K562 (cell line): Measurements from ENCODE around the gene ZBTB26. TPM values are rescaled to one million over a fixed set of nuclear protein-coding genes. Genes with fewer than 3 reads are reported as not detected.

Source experiments
- CREM ChIP-seq: IDR thresholded peaks from 2 replicates; pipeline ENCODE4 v1.6.1; 2014; ENCODE audit warnings: antibody characterized with exemption, low read depth
- IRF2 ChIP-seq: sonication (generic); formaldehyde crosslinking; IDR thresholded peaks from 2 replicates; pipeline ENCODE4 v1.8.1; 2022; ENCODE audit warnings: mild to moderate bottlenecking, missing genetic modification reagents
- MBD2 ChIP-seq: sonication (generic); IDR thresholded peaks from 2 replicates; pipeline ENCODE4 v1.6.1; 2016; ENCODE audit warnings: low read depth, borderline replicate concordance
- SMAD1 ChIP-seq: fragments of 150-350 bp; IDR thresholded peaks from 2 replicates; pipeline ENCODE4 v1.6.1; 2014; ENCODE audit warnings: low read length, low read depth; ENCODE audit not compliant: partially characterized antibody
- SMARCB1 ChIP-seq: IDR thresholded peaks from 2 replicates; pipeline ENCODE4 v1.6.1; 2011; ENCODE audit warnings: improper control_type of control experiment, low read depth; ENCODE audit not compliant: insufficient read length
- TEAD4 ChIP-seq, 2 experiments: sonication (generic) in 1 of 2; formaldehyde crosslinking in 1 of 2; IDR thresholded peaks; 2 replicates each; pipeline versions ENCODE4 v1.6.1 to v1.8.0; 2012 to 2022; ENCODE audit warnings: borderline replicate concordance in 1 of 2, inconsistent platforms in 1 of 2, low read length in 1 of 2, mild to moderate bottlenecking in 1 of 2, missing genetic modification reagents in 1 of 2
- THRB ChIP-seq: fragments of 450-650 bp; formaldehyde crosslinking; conservative IDR thresholded peaks from 2 replicates; pipeline ENCODE4 v1.4.0; 2022; ENCODE audit warnings: mild to moderate bottlenecking, missing genetic modification characterization
- VEZF1 ChIP-seq: fragments of 200-800 bp; sonication (Bioruptor generic); IDR thresholded peaks from 2 replicates; pipeline ENCODE4 v1.6.1; 2017; ENCODE audit warnings: missing genetic modification characterization, missing compliant biosample characterization
- ZKSCAN8 ChIP-seq: fragments of 200-800 bp; sonication (Bioruptor generic); IDR thresholded peaks from 2 replicates; pipeline ENCODE4 v1.6.1; 2016; ENCODE audit warnings: missing genetic modification characterization, missing compliant biosample characterization
- ZNF184 ChIP-seq: sonication (generic); formaldehyde crosslinking; IDR thresholded peaks from 2 replicates; pipeline ENCODE4 v1.5.0; 2020; ENCODE audit warnings: missing genetic modification reagents
- ZNF551 ChIP-seq: fragments of 250-450 bp; sonication (Bioruptor Pico); IDR thresholded peaks from 2 replicates; pipeline ENCODE4 v1.5.0; 2021; ENCODE audit warnings: mild to moderate bottlenecking, moderate library complexity
- ZNF561 ChIP-seq: fragments of 450-650 bp; formaldehyde crosslinking; conservative IDR thresholded peaks from 2 replicates; pipeline ENCODE4 v1.4.0; 2020; ENCODE audit warnings: mild to moderate bottlenecking, moderate library complexity
- polyA plus RNA-seq, 8 experiments: library from polyadenylated mRNA; depleted of rRNA in 4 of 8; stranded (reverse) in 5 of 8; unstranded in 3 of 8; fragments of >200 nt; fragmentation: Nextera tagmentation in 2 of 8; fragmentation: Illumina TruSeq in 1 of 8; extraction: Ambion mirVana in 2 of 8; extraction: Trizol in 1 of 8; gene quantifications; 2 replicates each; pipeline versions ENCODE4 v1.2.1 to v1.2.3, GENCODE V29; 2011 to 2014; ENCODE audit warnings: inconsistent platforms in 1 of 8, missing spikeins in 1 of 8
- total RNA-seq, 7 experiments: library from RNA; depleted of rRNA in 6 of 7; stranded (reverse); fragments of >200 nt in 6 of 7; fragmentation: Illumina TruSeq in 2 of 7; extraction: Trizol in 2 of 7; gene quantifications; 2 replicates each; pipeline versions ENCODE4 v1.2.1 to v1.2.3, GENCODE V29; 2011 to 2021; ENCODE audit warnings: low replicate concordance in 1 of 7
- TF ChIP-seq, protein P1 (sequence below): fragments of 450-650 bp; IDR thresholded peaks from one replicate; pipeline ENCODE4 v1.6.1; 2018; ENCODE audit warnings: mild to moderate bottlenecking, moderate library complexity; ENCODE audit not compliant: partially characterized antibody
- TF ChIP-seq, protein P2 (sequence below): fragments of 450-650 bp; IDR thresholded peaks from 2 replicates; pipeline ENCODE4 v1.6.1; 2016; ENCODE audit warnings: low read depth, mild to moderate bottlenecking, moderate library complexity
- TF ChIP-seq, protein P3 (sequence below): sonication (generic); formaldehyde crosslinking; IDR thresholded peaks from 2 replicates; pipeline ENCODE4 v1.8.0; 2022; ENCODE audit warnings: mild to moderate bottlenecking, missing genetic modification reagents
- TF ChIP-seq, protein P4 (sequence below), 2 experiments: fragments of 450-650 bp; IDR thresholded peaks; 2 replicates each; pipeline ENCODE4 v1.6.1; 2018; ENCODE audit warnings: mild to moderate bottlenecking in 2 of 2, low read depth in 1 of 2; ENCODE audit not compliant: partially characterized antibody in 2 of 2

The ZBTB26 gene
- total and polyA plus RNA-seq, 9 of the 15 experiments (the other 6 are each of a cell fraction or from before 2014, with no cell fraction given) = 2.4 to 20.7 (median 5.0) TPM

GRCh38 chr9:122904823-122905710 is 26.2 kb downstream of the ZBTB26 start, which contains the start of gene RC3H2 (continued):
- TF ChIP-seq ZNF184 (CRISPR knock-in tag) (no peak), TEAD4 (IDR thresholded peaks at IDR 0.05; ENCODE audit: low read length) (peak; percentile 70), TEAD4 (CRISPR knock-in tag; IDR thresholded peaks at IDR 0.05; ENCODE audit: borderline replicate concordance) (no peak), THRB (CRISPR knock-in tag) (0 out of 2 replicates have a peak, but pooled peaks have one; percentile 4), CREM (peak; percentile 67; the same call in 1 of the 2 replicates), ZNF561 (CRISPR knock-in tag) (no peak), VEZF1 (CRISPR knock-in tag) (peak; percentile 93), ZKSCAN8 (CRISPR knock-in tag) (no peak), SMARCB1 (no peak), IRF2 (CRISPR knock-in tag) (no peak), MBD2 (peak; percentile 35; the same call in 1 of the 2 replicates), ZNF551 (CRISPR knock-in tag) (no peak), SMAD1 (peak; percentile 74)
- TF ChIP-seq, protein P1, sequence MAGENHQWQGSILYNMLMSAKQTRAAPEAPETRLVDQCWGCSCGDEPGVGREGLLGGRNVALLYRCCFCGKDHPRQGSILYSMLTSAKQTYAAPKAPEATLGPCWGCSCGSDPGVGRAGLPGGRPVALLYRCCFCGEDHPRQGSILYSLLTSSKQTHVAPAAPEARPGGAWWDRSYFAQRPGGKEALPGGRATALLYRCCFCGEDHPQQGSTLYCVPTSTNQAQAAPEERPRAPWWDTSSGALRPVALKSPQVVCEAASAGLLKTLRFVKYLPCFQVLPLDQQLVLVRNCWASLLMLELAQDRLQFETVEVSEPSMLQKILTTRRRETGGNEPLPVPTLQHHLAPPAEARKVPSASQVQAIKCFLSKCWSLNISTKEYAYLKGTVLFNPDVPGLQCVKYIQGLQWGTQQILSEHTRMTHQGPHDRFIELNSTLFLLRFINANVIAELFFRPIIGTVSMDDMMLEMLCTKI = no peak
- TF ChIP-seq, protein P2, sequence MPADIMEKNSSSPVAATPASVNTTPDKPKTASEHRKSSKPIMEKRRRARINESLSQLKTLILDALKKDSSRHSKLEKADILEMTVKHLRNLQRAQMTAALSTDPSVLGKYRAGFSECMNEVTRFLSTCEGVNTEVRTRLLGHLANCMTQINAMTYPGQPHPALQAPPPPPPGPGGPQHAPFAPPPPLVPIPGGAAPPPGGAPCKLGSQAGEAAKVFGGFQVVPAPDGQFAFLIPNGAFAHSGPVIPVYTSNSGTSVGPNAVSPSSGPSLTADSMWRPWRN = no peak
- TF ChIP-seq, protein P3, sequence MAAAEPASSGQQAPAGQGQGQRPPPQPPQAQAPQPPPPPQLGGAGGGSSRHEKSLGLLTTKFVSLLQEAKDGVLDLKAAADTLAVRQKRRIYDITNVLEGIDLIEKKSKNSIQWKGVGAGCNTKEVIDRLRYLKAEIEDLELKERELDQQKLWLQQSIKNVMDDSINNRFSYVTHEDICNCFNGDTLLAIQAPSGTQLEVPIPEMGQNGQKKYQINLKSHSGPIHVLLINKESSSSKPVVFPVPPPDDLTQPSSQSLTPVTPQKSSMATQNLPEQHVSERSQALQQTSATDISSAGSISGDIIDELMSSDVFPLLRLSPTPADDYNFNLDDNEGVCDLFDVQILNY (CRISPR knock-in tag) = no peak
- TF ChIP-seq, protein P4, sequence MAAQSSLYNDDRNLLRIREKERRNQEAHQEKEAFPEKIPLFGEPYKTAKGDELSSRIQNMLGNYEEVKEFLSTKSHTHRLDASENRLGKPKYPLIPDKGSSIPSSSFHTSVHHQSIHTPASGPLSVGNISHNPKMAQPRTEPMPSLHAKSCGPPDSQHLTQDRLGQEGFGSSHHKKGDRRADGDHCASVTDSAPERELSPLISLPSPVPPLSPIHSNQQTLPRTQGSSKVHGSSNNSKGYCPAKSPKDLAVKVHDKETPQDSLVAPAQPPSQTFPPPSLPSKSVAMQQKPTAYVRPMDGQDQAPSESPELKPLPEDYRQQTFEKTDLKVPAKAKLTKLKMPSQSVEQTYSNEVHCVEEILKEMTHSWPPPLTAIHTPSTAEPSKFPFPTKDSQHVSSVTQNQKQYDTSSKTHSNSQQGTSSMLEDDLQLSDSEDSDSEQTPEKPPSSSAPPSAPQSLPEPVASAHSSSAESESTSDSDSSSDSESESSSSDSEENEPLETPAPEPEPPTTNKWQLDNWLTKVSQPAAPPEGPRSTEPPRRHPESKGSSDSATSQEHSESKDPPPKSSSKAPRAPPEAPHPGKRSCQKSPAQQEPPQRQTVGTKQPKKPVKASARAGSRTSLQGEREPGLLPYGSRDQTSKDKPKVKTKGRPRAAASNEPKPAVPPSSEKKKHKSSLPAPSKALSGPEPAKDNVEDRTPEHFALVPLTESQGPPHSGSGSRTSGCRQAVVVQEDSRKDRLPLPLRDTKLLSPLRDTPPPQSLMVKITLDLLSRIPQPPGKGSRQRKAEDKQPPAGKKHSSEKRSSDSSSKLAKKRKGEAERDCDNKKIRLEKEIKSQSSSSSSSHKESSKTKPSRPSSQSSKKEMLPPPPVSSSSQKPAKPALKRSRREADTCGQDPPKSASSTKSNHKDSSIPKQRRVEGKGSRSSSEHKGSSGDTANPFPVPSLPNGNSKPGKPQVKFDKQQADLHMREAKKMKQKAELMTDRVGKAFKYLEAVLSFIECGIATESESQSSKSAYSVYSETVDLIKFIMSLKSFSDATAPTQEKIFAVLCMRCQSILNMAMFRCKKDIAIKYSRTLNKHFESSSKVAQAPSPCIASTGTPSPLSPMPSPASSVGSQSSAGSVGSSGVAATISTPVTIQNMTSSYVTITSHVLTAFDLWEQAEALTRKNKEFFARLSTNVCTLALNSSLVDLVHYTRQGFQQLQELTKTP (IDR thresholded peaks at IDR 0.05; ENCODE audit: low read depth in 1 of 2, partially characterized antibody in 2 of 2) = peak; percentile 85 to 95
